Stimulated activated CD8-positive, alpha-beta memory T cell treated with anti-CD3 and anti-CD28 coated beads, Interleukin-4, amount 100 ng/mL, for 4 hours (primary cell): ENCODE data around the gene DCLK1.

Experiments
- DNase-seq, 2 donors: peaks; one replicate each; pipeline ENCODE4 v3.0.0-alpha.2; 2020; ENCODE audit warnings: low read depth in 2 of 2, low spot score in 1 of 2

DCLK1 gene

DNA sequence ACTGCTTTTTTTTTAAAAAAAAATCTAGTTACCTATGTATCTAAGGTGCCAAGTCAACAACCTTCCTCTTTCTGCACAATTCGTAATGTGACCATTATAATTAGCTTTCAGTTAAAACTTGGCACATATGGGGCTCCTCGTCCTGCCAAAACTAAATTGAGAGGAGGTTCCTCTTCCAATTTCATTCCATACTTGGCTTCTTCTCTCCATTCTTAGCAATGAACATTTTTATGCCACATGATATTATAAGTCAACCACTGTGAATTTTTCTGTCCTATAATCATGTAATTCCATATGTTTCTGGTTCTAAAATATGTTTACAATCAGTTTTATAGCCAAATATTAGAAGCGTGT is 177.0 kb downstream of the DCLK1 start:
- no peak for DNase-seq

DNA sequence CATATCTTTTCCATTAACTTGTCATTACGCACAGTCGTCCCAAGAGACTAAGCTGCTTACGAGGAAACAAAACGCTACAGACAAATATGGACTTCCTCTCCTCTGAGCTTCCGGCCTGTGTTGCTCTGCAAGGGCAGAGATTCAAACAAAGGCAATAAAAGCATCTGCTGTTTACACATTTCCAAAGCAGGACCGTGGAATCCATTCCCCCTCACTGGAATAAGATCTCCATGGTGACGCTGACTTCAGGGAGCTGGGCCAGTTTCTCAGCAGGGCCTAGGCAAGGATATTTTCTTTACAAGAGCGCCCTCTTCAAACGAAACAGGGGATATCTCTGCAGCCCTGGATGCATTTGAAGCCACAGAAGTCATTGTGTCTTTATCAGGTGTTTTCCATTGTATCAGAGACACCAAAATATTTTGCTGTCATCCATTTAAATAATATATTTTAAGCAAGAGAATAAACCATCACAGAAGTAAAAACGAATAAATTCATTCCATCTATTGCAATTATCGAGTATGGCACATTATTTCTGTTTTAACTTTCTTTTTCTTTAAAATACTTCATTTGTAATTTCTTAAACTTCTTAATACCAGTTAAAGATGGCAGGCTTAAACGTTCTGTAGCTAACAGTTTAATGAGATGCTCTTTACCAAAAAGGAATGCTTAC is 177.5 kb downstream of the DCLK1 start:
- no peak for DNase-seq

DNA sequence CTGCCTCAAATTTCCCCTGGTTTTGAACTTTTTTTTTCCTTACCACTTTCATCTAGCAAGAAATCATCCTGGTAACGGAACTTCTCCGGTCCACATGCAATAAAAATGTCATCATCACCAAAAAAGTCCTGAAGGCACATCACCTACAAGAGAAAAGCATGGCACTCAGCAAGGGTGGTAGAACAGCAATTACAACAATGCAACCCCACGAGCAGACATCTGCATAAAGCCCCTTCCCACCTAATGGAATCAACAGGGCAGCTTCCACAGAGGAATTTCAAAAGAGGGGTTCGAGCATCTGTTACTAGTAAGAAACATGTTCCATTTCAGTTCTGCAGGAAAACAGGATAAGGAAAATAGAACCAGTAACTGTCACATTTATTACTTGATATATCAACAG is 183.9 kb downstream of the DCLK1 start:
- no peak for DNase-seq

DNA sequence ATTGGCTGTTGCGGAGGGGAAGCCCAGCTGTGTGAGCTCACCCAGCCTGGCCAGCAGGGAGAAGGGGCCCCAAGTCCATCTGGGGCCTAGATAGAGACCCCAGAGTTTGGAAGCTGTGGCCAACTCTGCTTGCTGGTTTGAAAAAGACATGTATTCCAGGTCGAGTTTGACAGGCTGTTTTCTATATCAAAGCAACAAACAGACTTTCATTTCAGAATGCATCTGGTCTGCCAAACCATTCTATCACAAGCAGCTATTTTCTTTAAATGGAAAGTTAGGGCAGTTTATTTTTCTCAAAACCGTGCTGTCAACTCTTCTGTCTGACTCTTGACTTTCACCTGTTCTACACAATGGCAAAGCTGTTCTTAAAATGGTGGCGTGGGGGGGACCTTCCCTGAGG is 185.8 kb downstream of the DCLK1 start:
- no peak for DNase-seq

DNA sequence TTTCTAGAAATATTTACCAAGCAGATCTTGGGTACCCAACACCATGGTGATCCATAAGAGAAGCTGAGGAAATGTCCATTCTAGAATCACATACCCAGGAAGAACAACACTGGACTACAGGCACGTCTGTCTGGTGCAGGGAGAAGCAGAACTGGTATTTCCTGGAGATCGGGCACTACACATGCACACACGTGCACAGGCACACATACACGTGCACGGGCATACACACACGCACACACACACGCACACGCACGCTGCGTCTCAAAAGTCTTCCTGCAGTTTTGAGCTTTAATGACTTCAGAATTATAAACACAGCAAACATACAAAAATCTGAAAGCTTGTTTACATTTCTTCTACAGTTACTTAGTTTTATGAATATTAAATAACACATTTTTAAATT is 189.8 kb downstream of the DCLK1 start:
- no peak for DNase-seq

DNA sequence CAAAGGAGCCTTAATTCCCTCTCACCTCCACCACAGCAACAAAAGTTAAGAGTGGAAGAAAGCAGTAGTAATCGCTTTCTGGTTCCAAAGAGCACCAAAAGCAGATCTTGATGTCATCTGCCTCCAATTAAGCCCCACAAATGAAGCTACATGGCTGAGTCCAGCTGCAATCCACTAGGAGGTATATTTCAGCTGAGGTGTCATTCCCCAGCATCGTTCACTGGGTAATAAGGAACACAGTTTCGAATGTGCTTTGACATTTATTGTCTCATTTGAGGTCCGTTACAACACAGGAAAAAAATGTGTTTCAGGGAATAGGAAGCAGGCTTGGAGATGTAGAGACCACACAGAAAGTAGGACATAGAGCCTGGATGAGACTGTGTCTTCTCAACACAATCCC is 190.4 kb downstream of the DCLK1 start:
- no peak for DNase-seq

DNA sequence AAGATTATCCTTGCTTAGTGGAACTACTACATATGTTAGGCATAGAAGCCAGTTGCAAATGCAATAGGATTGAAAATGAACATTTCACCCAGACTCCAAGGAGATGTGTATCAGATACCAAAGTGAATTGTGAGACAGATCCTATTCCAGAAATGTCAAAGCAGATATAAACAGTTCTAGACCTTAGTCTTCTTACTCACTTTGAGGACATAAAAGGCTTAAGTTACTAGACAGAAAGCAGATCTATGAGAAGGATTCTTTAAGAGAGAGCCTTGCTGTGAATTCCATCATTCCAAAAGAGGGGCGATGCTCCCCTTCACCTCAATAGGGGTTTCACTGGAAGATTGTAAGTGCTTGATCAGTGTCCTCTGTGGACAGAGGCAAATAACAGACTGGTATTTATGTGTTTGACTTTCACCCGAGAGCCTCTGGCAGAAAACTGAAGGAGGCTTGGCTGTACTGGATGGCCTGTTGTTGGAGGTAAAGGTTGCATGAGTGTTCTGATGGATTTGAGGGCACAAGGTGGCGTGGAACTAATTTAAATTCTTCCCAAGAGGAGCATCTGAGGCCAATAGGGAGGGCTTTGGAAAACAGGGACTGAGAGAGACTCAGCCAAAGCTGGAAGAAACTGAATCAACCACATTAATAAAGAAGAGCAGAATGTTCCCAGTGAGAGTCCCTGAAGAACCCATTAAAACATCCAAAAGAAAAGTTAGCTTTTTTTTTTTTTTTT is 194.8 kb downstream of the DCLK1 start:
- DNase-seq: no peak

DNA sequence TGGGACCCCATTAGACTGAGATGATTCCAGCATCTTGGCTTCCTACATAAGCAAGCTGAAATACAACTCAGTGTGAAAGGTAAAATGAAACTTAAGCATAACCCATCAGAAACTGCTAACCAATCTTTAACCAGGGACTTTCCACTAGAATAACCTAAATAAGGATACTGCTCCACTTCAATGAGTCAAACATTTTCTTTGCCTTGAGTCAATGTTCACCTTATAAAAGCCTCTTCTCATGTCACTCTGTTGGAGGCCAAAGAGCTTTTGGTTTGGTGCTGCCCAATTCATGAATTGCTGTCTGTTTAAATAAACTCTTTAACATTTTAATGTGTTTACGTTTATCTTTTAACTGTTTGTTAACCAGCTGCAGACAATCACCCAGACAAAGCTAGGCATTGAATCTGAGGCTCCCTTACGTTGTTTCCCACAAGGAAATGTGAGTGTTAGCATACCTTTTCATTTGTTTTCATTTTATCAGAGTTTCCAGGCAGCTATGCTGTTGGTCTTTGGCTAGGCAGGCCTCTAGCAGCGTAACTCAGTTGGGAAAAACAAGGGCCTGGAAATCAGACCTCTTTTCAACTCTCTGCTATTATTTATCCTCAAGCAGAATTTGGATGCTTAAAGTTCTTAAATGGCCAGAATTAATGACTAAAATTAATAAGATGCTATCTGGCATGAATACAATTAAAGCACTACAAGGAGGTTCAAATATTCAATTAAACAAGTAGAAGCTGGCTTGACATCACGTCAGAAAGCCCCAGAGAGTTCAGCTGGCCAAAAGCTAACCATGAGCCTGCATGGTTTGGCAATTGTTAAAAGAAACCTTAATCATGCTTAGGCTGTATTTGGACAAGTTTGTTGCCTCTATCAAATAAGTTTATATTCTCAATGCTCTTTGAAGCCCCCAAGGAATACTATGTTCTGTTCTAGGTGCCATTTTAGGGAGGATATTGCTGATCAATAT is 200.2 kb downstream of the DCLK1 start:
- no peak for DNase-seq

DNA sequence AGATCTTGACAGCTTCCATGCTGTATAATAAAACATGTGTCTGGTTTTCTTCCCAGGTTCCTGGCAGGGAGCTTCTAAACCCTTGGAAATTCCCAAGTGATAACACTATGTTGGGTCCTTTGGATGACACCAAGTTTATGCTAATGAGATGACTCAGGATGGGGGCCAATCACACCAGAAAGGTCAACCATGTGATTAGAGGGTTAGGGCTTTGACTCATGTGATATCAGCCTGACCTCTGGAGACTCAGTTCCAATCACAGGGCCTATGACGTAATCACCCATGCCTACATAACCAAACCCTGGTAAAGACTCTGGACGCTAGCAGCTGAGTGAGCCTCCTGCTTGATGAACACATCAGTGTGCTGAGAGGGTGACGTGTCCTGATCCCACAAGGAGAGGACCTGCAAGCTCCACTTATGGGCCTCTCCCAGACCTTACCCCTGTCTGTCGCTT is 203.6 kb downstream of the DCLK1 start:
- no peak for DNase-seq

DNA sequence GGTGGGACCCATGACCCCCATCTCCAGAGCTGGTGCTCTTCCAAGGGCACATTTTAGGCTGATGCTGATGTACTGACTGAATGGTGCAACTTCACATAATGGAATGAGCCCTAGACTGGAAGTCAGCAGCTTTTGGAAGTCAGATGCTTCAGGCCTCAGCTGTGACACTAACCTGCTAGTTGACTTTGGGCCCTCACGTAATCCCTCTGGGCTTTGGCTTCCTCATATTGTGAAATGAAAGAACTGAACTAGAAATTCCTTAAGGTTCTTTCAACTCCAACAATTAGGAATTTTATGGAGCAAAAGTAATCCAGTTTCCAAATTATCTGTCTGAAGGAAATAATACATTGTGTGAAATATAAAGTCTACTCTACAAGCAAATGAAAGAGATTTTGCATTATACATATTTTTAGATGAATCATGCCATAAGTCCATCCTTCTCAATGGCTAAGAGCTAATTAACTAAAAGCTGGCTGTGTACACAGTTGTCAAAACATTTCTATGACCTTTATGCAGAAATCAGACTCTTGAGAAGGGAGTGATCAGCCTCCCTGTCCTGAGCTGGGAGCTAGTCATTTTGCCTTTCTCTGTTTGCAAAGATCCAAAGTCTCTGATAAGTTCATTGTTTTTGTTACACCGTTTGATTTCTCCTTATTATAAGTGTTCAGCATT is 204.2 kb downstream of the DCLK1 start:
- DNase-seq: no peak

DNA sequence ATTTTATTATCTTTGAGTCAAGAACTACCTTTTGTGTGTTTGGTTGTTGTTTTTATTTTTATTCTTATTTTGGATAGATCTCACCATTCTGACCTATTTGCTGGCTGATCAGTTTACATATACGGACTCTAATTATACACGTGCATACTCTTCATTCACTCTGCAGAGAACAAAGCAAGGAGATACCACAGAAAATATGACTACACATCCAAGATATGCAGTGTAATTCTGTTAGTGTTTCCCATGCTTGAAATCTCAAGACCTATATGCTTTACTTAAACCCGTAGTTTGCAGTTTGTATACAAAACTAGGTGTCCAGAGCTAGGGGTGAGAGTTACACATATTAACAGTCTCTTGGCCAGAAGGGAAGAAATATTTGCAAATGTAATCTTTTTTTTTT is 205.5 kb downstream of the DCLK1 start:
- no peak for DNase-seq

DNA sequence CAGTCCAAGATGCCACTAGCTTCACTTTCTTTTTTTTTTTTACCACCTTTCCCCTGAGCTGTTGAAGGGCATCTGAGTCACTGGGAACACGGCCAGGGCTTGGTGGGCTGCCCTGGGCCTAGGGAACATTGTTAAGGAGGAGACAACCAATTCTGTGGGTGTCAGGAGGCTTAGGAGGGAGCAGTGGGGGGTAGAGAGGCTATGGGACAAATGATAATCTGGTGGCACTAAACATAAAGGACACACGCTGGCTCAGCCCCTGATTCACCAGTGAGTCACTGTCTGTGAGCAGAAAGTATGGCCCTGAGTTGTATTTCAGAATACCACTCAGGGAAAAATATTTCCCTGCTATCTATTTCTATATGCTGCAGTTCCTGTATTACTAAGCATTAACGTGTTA is 207.8 kb downstream of the DCLK1 start:
- DNase-seq: no peak

DNA sequence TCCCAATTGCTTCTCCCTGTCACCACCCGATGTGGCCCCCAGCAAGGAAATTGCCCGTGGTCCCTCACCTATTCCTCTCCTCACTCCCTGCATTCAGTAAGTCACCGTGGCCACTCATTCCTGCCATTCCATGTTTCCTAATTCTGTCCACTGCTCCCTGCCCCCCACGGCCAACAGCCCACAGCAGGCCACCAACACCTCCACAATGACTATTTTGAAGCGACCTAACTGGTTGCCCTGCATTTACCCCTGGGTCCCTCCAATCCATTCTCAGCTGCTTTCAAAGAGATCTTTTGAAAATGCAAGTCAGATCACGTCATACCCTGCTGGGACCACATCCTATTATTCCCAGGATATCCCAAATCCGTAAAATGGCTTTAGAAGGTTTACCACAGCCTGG is 210.4 kb downstream of the DCLK1 start:
- no peak for DNase-seq

DNA sequence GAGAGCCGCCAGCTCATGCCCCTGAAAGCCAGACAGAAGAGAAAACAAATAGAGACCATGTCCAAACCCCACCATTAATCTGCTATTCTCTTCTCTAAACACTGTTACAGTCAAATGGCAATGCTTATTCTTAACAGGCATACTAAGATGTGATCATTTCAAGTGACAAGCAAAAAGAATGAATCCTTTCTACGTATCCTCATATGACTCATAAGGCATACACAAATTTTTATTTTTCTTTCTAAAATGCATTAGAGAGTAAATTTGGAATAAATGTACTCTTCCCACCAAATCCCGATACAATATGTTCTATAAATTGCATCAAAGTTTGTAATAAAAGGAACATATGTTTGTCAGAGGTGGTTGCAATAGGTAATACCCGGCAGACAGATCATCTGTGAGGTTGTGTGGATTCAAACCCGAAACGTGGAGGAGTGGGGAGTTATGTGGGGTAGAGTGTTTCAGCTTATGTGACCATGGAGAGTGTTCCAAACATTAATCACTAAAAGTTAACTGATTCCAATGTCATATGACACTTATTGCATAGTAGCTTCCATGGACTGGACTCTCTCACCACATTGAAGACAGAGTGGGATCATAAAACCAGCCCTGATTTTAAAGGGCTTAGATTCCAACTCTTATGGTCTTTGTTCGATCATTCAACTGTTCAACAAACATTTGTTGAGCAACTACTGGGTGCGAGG is 213.1 kb downstream of the DCLK1 start:
- DNase-seq: no peak

DNA sequence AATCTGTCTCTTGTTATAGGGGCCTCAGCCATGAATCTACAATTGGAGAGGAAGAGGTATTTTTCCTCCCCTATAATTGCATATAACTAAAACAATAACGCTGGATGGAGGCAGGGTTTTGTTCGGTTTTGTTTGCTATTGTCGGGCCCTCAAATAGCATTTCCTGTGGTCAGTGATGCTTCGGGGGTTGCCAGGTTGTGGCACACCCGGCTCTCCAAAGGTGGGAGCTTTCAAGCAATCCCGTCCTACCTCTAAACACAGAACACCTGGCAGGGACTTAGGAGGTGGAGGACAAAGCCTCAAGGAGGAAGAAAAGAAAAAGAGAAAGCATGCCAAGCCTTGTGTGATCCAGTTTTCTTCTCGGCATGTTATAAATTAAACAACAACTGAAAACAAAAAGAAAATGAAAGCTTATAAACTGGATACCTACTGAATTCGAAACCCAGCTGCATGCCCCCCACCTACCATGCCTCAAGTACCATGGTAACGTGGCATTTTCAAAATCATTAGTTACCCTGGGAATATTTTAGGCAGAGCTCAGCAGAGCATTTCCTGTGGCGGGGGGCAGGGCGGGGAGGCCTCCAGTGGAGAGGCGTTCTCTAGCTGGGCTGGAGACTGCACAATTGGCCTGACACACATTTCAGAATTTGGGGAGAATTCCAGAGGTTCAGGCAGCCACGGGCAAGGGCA is 213.8 kb downstream of the DCLK1 start:
- no peak for DNase-seq

DNA sequence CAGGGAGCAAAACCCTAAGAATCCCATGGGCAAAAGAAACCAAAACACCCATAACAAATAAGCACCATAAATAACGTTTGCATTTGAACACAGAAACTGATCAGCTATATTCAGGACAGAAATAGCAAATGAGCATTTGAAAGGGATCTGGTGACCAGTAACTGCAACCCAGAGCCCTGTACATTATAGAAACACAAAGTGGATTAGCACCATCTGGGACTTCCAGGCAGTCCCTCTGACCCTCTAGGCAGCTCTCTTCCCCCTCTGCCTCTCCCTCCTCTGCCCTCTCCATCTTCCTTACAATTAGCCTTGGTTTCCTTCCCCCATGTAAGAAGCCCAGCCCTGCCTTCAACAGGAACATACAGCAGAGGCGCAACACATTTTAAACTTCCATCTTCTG is 215.0 kb downstream of the DCLK1 start:
- no peak for DNase-seq

DNA sequence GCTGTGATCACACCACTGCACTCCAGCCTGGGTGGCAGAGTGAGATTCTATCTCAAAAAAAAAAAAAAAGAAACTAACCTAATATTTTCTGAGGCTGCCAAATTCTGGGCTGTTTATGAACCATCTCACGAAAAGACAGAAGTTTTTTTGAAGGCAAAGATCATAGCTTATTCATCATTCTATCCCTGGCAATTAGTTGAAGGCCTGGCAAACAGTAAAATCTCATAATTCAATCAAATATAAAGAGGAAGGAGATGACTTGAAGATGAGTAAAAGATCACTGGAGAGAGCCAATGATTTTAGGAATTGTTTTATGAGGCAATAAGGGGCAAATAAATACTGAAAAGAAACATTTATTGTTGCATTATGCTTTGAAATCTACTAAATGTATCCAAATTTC is 216.5 kb downstream of the DCLK1 start:
- no peak for DNase-seq

DNA sequence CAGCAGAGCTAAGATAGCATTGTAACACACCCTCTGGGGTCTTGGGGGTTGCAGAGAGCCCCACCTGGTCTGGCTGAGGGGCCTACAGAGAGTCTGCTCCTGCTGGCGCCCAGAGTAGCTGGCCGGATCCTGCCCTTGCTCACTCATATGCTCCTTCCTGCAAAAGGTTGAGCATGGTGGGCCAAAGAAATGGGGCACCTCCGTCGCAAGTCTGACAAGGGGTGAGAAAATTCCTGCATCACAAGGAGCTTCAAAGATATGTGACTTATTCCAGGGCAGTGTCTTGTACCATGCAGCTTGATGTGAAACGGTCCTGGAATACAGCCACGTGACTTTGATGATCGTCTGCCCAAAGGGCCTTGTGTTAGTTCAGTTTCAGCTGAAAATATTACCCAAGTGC is 218.3 kb downstream of the DCLK1 start:
- DNase-seq: no peak

DNA sequence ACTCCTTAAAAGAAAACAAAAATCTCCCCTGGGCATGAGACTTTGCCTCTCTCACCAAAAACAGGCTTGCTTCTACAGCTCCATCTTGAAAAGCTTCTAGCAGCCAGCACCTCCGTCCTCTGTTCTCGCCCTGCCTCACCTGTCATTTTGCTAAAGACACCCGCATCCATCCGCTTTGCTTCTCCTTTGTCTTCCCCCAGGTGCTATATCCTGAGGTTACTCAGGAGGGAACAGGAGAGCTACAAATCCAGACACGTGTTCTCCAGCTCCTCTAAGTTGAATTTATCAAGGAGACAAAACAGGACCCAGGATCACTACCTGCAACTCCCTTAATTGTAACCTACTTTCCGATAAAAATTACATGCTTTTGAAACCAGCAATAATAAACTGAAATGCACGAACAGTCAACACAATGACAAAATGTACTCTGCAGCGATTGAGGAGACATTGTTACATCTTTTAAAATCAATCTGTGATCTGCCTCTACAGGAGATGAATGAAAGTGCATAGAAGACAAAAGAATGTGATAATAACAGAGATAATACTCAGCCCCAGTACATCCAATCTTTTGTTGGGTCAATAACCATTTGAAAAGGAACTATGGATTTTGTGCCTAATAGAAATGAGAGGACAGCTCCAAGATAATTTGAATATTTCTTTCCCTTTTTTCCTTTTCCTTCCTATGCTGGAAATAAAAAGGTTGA is 221.2 kb downstream of the DCLK1 start:
- DNase-seq: no peak

DNA sequence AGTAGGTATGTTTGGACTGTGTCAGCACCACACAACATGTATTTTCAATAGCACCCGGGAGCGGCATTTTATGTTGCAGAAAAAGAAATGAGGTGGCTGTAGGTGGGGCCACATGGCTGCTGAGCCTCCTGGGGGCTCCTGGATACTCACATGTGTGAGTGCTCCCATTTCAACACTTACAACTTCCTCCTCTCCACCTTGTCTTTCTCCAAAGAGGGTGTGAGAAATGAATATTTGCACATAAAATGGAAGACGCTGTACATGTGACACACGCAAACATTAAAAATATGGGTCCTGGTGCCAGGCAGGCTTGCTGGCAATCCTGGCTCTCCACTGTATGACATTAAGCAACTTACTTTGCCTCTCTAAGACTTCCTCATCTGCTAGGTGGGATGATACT is 222.1 kb downstream of the DCLK1 start:
- DNase-seq: no peak
